Measurements from ENCODE around the gene IPPK. TPM values are rescaled to one million over a fixed set of nuclear protein-coding genes. Genes with fewer than 3 reads are reported as not detected.
"Not testable (repeated sequence)": the region's sequence is repeated elsewhere in the genome, so short reads cannot be mapped to it uniquely, and the experiment has no call there.

IPPK gene
- total RNA-seq, 1 experiment from 2014 or later, result 5.4 TPM

DNA sequence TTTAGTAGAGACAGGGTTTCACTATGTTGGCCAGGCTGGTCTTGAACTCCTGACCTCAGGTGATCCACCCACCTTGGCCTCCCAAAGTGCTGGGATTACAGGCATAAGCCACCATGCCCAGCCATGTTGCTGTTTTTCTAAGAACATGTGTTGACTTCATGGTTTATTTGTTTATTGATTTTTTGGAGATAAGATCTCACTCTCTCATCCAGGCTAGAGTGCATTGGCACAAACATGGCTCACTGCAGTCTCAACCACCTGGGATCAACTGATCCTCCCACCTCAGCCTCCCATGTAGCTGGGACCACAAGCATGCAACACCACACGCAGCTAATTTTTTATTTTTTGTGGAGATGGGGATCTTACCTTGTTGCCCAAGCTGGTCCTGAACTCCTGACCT, 74.9 kb downstream of the IPPK start:
- not testable (repeated sequence) for DNase-seq (ENCODE audit: low read depth)

DNA sequence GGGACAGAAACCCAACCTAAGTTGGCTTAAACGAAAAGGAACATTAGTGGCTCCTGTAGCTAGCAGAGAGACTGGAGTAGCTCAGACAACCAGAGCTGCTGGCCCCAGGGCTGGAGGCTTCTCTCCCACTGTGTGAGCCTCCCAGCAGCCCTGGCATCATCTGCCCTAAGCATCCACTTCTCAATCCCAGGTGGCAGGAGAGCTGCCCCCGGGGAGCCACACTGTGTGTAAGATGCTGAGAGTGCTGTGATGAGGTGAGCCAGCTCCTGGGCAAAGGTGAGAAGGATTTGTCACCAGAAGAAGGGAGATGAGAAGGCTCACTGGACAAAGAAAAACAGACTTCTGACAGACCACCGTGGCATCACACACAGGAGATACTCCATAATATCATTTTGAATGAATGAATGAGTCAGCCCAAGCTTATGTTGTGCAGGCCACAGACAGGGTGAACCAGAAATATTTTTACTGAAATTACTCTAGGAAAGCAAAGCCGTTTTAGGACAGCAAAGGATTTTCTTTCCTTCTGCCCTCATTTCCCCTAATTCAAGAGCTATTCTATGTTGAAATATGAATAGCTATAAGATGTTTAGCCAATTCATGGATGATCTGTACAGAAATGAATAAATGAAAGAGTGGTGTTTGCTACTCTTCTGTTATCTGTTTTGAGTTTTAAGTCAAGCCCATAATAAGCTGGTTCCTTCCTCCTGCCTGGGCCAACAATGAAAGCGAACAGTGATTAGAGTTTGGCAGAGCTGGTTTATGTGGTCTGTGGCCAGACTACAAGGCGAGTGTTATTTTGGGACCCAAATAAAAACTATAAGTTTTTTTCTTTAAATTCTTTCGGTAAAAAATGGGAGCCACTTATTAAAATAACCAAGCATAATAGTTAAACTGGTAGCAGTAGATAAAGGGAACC, 76.7 kb downstream of the IPPK start:
- no peak for DNase-seq (ENCODE audit: low read depth)

DNA sequence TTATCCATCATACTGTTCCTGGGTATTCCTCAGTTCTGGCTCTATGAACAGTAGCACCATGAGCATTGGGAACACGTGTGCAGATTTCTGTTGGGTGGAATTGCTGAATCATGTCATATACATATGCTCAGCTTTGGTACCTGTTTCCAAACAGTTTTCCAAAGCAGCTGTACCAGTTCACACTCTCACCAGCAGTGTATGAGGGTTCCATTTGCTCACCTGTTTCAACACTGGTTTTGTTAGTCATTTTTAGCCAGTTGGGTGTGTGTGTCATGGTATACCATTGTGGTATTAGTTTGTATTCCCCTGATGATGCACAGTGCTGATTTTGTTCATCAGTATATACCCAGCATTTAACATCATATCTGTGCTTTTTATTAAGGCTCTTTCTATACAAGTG, 77.4 kb downstream of the IPPK start:
- DNase-seq (ENCODE audit: low read depth), result no peak

- no peak for DNase-seq (ENCODE audit: low read depth)
These were observed 79.6 kb downstream of the IPPK start for GRCh38 chr9:92590377-92590776.

DNA sequence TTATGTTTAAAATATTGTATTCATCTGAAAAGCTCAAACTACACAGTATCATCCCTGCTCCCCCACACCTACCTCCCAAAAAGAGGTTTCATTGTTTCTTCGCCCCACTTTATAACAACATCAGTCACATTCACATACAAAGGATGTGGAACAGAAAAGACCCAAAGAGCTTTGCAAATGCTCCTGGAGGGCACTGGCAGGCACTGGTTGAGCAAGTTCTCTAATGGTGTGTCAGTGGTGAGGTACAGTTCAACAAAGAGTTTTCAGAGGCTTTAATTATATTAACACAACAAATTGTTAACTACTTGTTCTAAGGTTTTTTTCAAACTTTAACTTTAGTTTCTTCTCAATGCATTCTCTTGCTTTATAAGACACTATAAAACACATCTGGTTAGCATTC, 80.0 kb downstream of the IPPK start:
- no peak for DNase-seq (ENCODE audit: low read depth)

DNA sequence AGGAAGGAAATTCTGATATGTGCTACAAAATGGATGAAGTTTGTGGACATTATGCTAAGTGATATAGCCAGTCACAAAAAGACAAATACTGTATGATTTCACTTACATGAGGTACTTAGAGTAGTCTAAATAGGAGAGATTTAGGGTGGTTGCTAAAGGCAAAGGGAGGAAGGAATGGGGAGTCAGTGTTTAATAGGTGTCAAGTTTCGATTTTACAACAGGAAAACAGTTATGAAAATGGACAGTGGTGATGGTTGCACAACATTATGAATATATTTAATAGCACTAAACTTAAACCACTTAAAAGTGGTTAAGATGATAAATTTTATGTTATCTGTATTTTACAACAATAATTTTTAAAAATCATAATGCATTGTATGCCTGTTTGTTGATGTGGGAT, 93.8 kb downstream of the IPPK start:
- no peak for DNase-seq (ENCODE audit: low read depth)

- DNase-seq (ENCODE audit: low read depth), result not testable (repeated sequence)
These were observed 96.3 kb downstream of the IPPK start for GRCh38 chr9:92573612-92574011.

DNA sequence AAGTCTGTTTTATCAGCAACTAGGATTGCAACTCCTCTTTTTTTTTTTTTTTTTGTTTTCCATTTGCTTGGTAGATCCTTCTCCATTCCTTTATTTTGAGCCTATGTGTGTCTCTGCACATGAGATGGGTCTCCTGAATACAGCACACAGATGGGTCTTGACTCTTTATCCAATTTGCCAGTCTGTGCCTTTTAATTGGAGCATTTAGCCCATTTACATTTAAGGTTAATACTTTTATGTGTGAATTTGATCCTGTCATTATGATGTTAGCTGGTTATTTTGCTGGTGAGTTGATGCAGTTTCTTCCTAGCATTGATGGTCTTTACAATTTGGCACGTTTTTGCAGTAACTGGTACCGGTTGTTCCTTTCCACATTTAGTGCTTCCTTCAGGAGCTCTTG, 98.1 kb downstream of the IPPK start:
- DNase-seq (ENCODE audit: low read depth), result not testable (repeated sequence)

- DNase-seq (ENCODE audit: low read depth), result no peak
These were observed 104.9 kb downstream of the IPPK start for GRCh38 chr9:92564982-92565381.

GRCh38 chr9:92564504-92564903, 105.4 kb downstream of the IPPK start:
- DNase-seq (ENCODE audit: low read depth), result no peak

Other genes with a start within 250 kb of the IPPK start
- gene OMD, start 245.7 kb downstream of the IPPK start, total RNA-seq (2014; rRNA removed; shearing (Covaris generic)), result not detected in 2 replicates
- gene ASPN, start 187.6 kb downstream of the IPPK start, total RNA-seq (2014; rRNA removed; shearing (Covaris generic)), result 0.10 and 0.36 TPM in 2 replicates
- gene ECM2, start 134.1 kb downstream of the IPPK start, total RNA-seq (2014; rRNA removed; shearing (Covaris generic)), result 0.39 and 0.72 TPM in 2 replicates
- 20.1 and 21.6 TPM in 2 replicates for gene BICD2, start 94.7 kb upstream of the IPPK start, total RNA-seq (2014; rRNA removed; shearing (Covaris generic))
- 7.4 and 8.8 TPM in 2 replicates for gene ZNF484, start 207.9 kb upstream of the IPPK start, total RNA-seq (2014; rRNA removed; shearing (Covaris generic))